GM12892 (cell line): ENCODE data around the gene DNM3.

ENCODE experiments used
- DNase-seq: peaks from one replicate; pipeline ENCODE4 v3.0.0; 2011; ENCODE audit not compliant: insufficient read length
- FAIRE-seq: peaks from 2 replicates; lab custom pipeline; 2011; peaks lifted over from hg19 to GRCh38; lab: Jason Lieb, UNC
- POLR2A ChIP-seq: IDR thresholded peaks from 2 replicates; pipeline ENCODE4 v1.6.1; 2011; ENCODE audit warnings: low read depth, low read length, control low read depth
- POLR2AphosphoS5 ChIP-seq: IDR thresholded peaks from 2 replicates; pipeline ENCODE4 v1.6.1; 2011; ENCODE audit warnings: low read depth, low read length, control low read depth
- TAF1 ChIP-seq: IDR thresholded peaks from 2 replicates; pipeline ENCODE4 v1.6.1; 2011; ENCODE audit warnings: low read depth, mild to moderate bottlenecking, control low read depth, low read length, borderline replicate concordance

DNM3 gene

DNA sequence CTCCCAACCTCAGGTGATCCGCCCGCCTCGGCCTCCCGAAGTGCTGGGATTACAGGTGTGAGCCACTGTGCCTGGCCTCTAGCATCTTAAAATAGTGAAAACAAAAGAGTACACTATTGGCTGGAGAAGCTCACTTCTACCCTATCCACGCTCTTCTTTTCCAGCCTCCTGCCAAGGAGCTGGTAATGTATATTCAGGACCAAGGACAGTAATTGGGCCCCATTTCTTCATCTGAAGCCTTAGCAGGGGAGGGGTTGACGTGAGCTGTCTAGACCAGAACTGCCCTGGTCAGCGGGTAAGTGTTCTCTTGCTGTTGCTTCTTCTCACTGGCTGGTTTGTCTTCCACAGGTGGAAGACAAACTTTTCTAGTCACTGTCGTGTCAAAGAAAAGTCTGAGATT, 70.2 kb downstream of the DNM3 start:
- no peak for DNase-seq
- no peak for FAIRE-seq
- no peak for TF ChIP-seq TAF1
- no peak for TF ChIP-seq POLR2AphosphoS5
- no peak for TF ChIP-seq POLR2A

DNA sequence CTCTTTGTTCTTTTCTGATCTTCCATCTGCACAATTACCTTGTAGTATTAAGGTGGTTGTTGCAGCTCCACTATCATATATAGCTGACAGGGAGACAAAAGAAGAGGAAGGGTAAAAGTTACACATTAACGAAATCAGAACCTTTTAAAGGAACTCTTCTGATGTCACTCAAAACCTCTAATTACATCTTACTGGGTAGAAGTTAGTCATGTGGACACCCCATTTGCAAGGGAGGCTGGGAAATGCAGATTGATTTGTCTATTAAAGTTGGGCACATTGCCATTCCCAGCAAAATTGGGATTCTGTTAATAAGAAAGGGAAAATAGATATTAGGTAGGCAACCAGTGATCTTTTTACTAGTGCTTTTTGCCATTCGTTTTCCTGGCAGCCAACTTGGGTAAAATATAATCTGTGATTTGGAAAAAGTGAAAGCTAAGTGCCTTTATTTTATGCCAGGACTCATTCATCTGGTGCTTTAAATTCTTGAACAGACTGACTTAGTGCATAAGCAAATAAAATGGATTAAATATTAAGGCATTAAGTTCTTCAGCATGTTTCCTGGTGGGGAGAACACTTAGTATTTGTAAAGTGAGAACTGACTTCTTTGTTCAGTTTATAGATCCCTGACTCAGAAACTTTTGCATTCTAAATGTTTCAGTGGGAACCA, 71.3 kb downstream of the DNM3 start:
- TF ChIP-seq POLR2AphosphoS5: no peak
- TF ChIP-seq POLR2A: no peak
- TF ChIP-seq TAF1: no peak
- FAIRE-seq (no peak), DNase-seq (no peak)

- TF ChIP-seq TAF1 (no peak), POLR2AphosphoS5 (no peak)
- DNase-seq: no peak
- FAIRE-seq: no peak
Observed at GRCh38 chr1:171913385-171913784, 72.1 kb downstream of the DNM3 start.

DNA sequence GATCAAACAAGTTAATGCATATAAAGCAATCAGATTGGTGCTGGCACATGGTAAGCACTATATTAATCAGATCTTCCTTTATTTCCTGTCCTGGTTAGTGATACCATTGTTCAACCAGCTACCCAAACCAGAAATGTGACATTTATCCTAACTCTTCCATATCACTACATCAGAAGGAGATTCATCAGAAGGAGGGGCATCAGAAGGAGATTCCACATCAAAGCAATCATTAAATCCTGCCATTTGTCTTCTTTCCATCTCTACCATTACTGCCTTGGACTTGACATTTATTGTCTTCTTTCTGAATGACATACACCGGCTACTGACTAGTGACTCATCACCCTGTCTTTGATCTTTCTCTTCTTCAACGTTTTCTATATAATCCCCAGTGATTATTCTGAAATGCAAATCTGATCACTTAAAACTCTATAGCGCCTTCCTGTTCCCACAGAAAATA, 75.0 kb downstream of the DNM3 start:
- DNase-seq: no peak

DNA sequence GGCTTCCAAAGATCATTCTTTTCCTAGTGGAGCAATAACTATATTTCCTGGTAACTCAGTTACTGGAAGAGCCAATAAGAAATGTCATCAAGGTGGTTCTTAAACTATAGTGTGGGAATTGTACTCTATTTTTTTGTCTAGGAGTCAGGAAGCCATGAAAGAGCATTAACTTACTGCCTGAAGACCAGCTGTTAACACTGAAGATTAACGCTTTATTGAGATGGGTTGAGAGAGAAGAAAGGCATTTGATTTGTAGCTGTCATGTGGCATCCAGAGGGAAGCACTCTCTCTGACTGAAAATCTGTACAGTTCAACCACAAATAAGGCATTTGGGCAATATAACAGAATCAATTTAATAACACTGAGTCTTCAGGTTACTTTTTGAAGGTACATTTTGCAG, 76.0 kb downstream of the DNM3 start:
- TF ChIP-seq POLR2A: no peak
- TF ChIP-seq POLR2AphosphoS5: no peak
- TF ChIP-seq TAF1: no peak
- FAIRE-seq (no peak), DNase-seq (no peak)

More for the DNA sequence above, 75.0 kb downstream of the DNM3 start:
- TF ChIP-seq POLR2A (no peak), TAF1 (no peak), POLR2AphosphoS5 (no peak)
- no peak for FAIRE-seq

GRCh38 chr1:171919891-171920887, 78.9 kb downstream of the DNM3 start:
- TF ChIP-seq TAF1 (no peak), POLR2AphosphoS5 (no peak), POLR2A (no peak)
- DNase-seq (no peak), FAIRE-seq (no peak)

DNA sequence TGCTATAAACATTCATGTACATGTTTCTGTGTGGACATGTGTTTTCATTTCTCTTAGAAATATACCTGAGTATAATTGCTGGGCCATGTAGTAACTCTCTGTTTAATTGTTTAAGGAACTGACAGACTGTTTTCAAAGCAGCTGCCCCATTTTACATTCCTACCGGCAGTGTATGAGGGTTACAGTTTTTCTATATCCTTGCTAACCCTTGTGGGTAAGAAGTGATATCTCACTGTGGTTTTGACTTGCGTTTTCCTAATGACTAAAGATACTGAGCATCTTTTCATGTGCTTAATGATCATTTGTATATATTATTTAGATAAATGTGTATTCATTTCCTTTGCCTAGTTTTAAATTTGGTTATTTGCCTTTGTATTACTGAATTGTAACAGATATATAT, 81.7 kb downstream of the DNM3 start:
- FAIRE-seq: no peak
- DNase-seq: no peak
- TF ChIP-seq TAF1: no peak
- no peak for TF ChIP-seq POLR2AphosphoS5
- no peak for TF ChIP-seq POLR2A

DNA sequence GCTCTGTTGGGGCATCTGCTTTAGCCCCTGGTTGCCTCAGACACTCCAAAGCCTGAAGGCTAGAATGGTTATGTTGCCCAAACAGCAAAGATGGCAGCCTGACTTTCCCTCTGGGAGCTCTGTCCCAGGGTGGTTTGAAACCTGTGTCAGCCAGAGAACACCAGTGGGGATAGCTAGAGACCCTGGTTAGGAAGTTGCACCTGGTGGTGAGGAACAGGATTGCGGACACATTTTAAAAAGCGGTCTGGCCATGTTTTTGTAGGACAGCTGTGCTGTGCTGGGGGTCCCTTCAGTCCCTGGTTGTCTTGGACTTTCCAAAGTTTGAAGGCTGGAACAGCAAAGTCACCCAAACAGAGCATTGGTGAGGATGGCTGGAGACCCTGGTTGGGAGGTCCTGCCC, 87.8 kb downstream of the DNM3 start:
- no peak for DNase-seq
- no peak for FAIRE-seq
- TF ChIP-seq POLR2A (no peak), TAF1 (no peak), POLR2AphosphoS5 (no peak)

DNA sequence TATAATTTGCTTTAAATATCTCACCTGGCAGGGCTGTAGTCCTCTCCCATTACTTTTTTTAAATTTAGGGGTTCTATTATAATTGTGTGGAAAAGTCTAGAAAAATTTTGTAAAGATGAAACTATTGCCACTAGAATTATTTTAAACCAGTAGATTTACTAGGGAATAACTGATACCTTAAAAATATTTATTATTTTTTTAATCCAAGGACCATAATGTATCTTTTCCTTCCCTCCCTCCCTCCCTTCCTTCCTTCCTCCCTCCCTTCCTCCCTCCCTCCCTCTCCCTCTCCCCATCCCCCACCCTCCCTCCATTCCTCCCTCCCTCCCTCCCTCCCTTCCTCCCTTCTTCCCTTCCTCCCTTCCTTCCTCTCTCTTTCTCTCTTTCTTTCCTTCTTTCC, 90.5 kb downstream of the DNM3 start:
- FAIRE-seq (no peak), DNase-seq (no peak)
- no peak for TF ChIP-seq POLR2A
- TF ChIP-seq POLR2AphosphoS5: no peak
- no peak for TF ChIP-seq TAF1

GRCh38 chr1:171934664-171935063, 93.4 kb downstream of the DNM3 start:
- TF ChIP-seq POLR2AphosphoS5: no peak
- TF ChIP-seq POLR2A: no peak
- no peak for TF ChIP-seq TAF1
- DNase-seq (no peak), FAIRE-seq (no peak)

- no peak for TF ChIP-seq TAF1
- TF ChIP-seq POLR2A: no peak
- no peak for TF ChIP-seq POLR2AphosphoS5
- FAIRE-seq (no peak), DNase-seq (no peak)
Observed at GRCh38 chr1:171935086-171935485, 93.8 kb downstream of the DNM3 start.
